IPS-18c (cell line): Measurements from ENCODE around the gene ANGPTL1.
"Not testable (repeated sequence)": the region's sequence is repeated elsewhere in the genome, so short reads cannot be mapped to it uniquely, and the experiment has no call there.

Experiments
- H3K4me3 ChIP-seq: 2 replicates; pipeline ENCODE4 v1.7.0; 2013; ENCODE audit warnings: low read depth, mild to moderate bottlenecking, low read length, moderate library complexity; ENCODE audit not compliant: insufficient read depth
- H3K9me3 ChIP-seq: one replicate; pipeline ENCODE4 v1.6.1; 2013; ENCODE audit warnings: mild to moderate bottlenecking, low read length, moderate library complexity; ENCODE audit not compliant: control insufficient read depth, insufficient read depth

The ANGPTL1 gene

DNA sequence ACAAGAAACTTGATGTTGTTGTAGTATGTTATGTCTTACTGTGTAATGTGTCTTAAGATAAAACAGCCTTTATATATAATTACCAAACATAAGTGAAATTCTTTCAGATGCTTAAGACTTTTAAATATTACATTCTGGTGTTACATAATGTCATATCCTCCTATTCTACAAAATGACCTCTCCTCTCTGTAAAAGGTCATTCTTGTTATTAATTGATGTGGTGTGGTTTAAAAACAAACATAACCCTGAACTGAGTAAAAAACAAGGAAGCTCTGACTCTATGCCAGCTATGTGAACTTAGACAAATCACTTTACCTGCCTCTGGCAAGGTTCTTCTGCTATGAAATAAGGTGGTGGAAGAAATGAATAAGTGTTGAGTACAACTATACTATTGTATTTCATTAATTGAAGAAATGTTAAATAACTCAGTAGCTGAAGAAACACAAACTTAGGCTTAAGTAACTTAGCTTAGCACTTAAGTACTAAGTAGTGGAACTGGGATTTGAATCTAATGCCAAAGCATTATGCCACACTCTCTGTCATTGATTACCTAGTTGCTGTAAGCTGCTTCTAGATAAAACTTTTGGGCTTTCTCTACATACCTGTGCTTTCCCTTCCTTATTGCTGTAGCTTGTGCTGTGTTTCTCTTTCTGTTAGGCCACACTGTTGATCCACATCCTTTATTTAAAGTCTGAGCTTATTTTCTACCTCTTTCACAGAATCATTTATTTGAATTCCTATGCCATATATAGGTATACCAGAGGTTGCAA, 859 bp upstream of the ANGPTL1 start:
- Histone ChIP-seq H3K9me3 (no peaks in the 10 kb centered on the region), H3K4me3 (no peak overlapping the region)

DNA sequence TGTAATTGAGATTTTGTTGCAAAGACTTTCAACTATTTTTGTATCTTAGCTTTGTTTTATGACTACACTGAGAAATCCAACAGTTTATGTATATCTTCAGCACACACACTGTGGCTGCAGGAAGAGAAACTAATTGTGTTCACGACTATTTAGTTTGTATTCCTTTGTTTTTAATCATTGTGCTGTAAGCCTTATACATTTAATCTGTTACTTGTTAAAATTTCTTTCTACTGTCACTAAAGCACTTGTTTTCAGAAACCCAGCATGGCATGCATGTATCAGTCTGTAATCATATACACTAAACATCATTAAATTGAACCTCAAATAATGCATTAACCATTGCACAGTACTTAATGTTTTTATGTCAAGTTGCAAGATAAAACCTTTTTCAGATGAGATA, 656 bp downstream of the ANGPTL1 start:
- H3K4me3 ChIP-seq, result no peak overlapping the region
- H3K9me3 ChIP-seq, result no peaks in the 10 kb centered on the region

- Histone ChIP-seq H3K9me3 (no peaks in the 10 kb centered on the region), H3K4me3 (no peak overlapping the region)
These were observed 1.7 kb downstream of the ANGPTL1 start for GRCh38 chr1:178869119-178869697.

DNA sequence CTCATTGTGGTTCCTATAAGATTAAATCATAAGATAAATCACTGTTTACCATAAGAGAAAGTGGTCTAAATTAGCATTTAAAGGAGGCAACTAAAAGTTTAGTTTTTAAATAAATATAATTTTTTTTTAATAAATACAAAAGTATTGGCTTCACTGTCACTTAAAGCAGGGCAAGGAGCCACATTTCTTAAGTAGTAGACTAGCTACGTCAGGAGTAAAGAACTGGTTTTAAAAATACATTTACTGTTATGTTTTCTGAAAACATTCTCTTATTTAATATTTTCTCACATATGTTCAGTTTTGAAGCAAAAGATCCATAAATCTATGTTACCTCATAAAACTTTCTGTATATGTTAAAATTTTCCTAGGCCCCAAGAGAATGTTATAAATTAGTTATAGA, 2.2 kb downstream of the ANGPTL1 start:
- H3K9me3 ChIP-seq, result no peaks in the 10 kb centered on the region
- H3K4me3 ChIP-seq, result no peak overlapping the region

DNA sequence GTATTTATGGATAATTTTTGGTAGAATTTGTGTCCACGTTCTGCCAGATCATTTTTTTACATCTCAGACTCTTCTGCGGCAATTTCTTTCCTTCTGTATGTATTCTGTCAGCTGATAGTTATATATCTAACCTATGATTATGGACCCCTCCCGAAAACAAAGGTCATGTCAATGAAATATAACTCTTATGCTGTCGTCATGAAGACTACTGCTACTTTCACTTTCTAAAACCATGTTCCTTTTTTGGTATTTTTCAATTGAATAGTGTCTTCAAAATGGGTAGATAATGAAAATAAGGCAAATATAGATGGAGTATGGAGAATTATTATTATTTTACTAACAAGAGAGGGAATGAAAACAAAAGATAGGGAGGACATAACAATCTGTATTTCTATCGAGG, 3.2 kb downstream of the ANGPTL1 start:
- Histone ChIP-seq H3K9me3 (no peaks in the 10 kb centered on the region), H3K4me3 (no peak overlapping the region)

GRCh38 chr1:178864326-178864725, 6.6 kb downstream of the ANGPTL1 start:
- Histone ChIP-seq H3K4me3 (no peak overlapping the region), H3K9me3 (no peaks in the 10 kb centered on the region)

DNA sequence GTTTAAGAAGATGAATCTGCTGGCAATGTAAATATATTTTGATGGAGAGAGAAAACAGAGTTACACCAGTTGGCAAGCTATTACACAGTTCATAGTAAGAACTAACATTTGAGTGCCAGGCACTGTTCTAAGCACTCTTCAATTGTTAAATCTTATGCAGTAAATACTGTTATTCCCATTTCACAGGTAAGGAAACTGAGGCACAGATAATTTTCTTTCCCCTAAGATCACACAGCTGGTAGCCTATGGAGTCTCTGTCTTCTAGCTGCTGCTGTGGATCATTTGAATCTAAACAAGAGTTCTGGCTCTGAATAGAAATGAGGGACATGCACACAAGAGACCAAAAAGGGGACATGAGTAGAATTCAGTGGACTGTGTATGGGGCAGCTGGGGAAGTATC, 8.0 kb downstream of the ANGPTL1 start:
- H3K9me3 ChIP-seq, result no peaks in the 10 kb centered on the region
- H3K4me3 ChIP-seq, result no peak overlapping the region

GRCh38 chr1:178862416-178862815, 8.5 kb downstream of the ANGPTL1 start:
- Histone ChIP-seq H3K4me3 (no peak overlapping the region), H3K9me3 (no peaks in the 10 kb centered on the region)

- H3K9me3 ChIP-seq, result no peaks in the 10 kb centered on the region
- H3K4me3 ChIP-seq, result no peak overlapping the region
These were observed 13.8 kb downstream of the ANGPTL1 start for GRCh38 chr1:178857126-178857525.

DNA sequence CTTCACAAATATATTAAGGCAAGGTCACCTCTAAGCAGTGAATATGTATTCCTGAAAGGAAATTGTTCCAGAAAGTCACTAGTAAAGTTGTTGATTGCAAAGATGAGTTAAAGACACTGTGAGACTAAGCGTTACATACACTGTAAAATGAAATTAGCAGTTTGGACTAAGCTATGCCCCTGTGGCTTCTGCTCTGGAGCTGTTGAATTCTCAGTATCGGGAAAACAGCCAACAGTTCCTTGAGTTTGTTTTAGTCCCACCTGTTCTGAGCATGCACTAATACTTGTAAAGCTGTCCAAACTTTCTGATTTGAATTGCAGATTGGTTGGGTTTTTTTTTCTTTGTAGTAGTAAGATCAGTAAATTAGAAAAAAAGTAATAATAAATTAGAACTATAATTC, 21.0 kb downstream of the ANGPTL1 start:
- Histone ChIP-seq H3K4me3 (no peak overlapping the region), H3K9me3 (no peaks in the 10 kb centered on the region)

DNA sequence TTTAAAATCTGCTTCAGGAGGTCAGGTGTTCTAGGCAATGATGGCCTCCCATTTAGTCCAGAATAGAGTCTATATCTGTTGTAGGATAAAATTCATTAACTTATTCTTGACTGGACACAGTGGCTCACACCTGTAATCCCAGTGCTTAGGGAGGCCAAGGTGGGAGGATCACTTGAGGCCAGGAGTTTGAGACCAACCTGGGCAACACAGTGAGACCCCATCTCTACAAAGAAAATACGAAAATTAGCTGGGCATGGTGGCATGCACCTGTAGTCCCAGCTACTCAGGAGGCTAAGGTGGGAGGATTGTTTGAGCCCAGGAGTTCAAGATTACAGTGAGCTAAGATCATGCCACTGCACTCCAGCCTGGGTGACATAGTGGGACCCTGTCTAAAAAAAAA, 23.0 kb downstream of the ANGPTL1 start:
- not testable (repeated sequence) for H3K9me3 ChIP-seq, H3K4me3 ChIP-seq

GRCh38 chr1:178847396-178847849, 23.5 kb downstream of the ANGPTL1 start:
- no peak overlapping the region for H3K4me3 ChIP-seq

DNA sequence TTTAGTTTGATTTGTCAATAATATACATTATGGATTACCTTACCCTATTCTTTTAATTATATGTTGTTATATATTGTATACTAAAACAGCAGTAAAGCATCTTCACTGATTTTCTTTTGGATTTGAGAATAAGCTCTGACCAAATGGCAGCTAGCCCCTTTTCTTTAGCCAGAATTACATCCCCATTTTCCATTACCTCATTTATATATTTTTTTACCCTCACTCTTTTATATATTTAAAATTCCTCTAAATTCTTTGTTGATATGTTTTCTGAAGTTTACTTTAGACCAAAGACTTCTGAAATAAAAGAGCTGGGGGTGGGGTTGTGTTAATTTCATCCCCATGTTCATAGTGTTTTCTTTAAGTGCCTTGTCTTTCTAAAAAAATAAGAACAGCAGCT, 24.6 kb downstream of the ANGPTL1 start:
- Histone ChIP-seq H3K4me3 (no peak overlapping the region), H3K9me3 (no peaks in the 10 kb centered on the region)

More at GRCh38 chr1:178847396-178847849, 23.5 kb downstream of the ANGPTL1 start:
- H3K9me3 ChIP-seq, result no peaks in the 10 kb centered on the region

- H3K9me3 ChIP-seq, result no peaks in the 10 kb centered on the region
- H3K4me3 ChIP-seq, result no peak overlapping the region
These were observed 26.4 kb downstream of the ANGPTL1 start for GRCh38 chr1:178844436-178844835.

DNA sequence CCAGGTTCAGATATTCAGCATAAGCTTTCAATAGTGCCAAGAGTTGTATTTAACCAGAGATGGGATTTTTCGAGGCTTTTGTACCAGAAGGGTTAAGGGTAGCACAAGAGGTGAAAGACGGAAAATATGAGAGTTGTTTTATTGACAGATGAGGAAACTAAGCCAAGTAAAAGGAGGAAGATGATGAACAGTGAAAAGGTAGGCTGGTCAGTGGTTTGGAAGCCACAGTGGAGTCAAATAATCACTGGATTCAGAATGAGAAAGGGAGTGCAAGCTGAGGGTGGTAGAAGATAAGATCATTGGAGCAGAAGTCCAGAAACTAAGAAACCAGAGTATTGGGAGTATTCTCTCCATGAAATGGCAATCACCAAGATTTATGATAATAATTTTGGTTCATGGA, 45.7 kb downstream of the ANGPTL1 start:
- Histone ChIP-seq H3K4me3 (no peak overlapping the region), H3K9me3 (no peaks in the 10 kb centered on the region)

GRCh38 chr1:178821134-178821866, 49.6 kb downstream of the ANGPTL1 start:
- Histone ChIP-seq H3K4me3 (no peak overlapping the region), H3K9me3 (no peaks in the 10 kb centered on the region)

GRCh38 chr1:178819123-178819522, 51.8 kb downstream of the ANGPTL1 start:
- Histone ChIP-seq H3K4me3 (no peak overlapping the region), H3K9me3 (no peaks in the 10 kb centered on the region)

GRCh38 chr1:178818416-178818815, 52.5 kb downstream of the ANGPTL1 start:
- no peak overlapping the region for H3K4me3 ChIP-seq
- H3K9me3 ChIP-seq, result no peaks in the 10 kb centered on the region
